Activated naive CD8-positive, alpha-beta T cell treated with anti-CD3 and anti-CD28 coated beads for 36 hours (primary cell): Measurements from ENCODE around the gene CCDC91. TPM values are rescaled to one million over a fixed set of nuclear protein-coding genes. Genes with fewer than 3 reads are reported as not detected.

Source experiments
- DNase-seq: peaks from one replicate; pipeline ENCODE4 v3.0.0; 2021
- H3K27ac Mint-ChIP-seq: one replicate; pipeline ENCODE4 v1.8.0; 2022; ENCODE audit warnings: mild to moderate bottlenecking, moderate library complexity, mixed read lengths
- H3K27me3 Mint-ChIP-seq: one replicate; pipeline ENCODE4 v1.8.0; 2022; ENCODE audit warnings: mild to moderate bottlenecking, mixed read lengths
- H3K36me3 Mint-ChIP-seq: one replicate; pipeline ENCODE4 v1.8.0; 2021; ENCODE audit warnings: mild to moderate bottlenecking, mixed read lengths
- H3K4me1 Mint-ChIP-seq: one replicate; pipeline ENCODE4 v1.8.0; 2021; ENCODE audit warnings: mixed read lengths
- H3K4me3 Mint-ChIP-seq: one replicate; pipeline ENCODE4 v1.8.0; 2022; ENCODE audit warnings: mild to moderate bottlenecking, moderate library complexity, mixed read lengths
- H3K9me3 Mint-ChIP-seq: one replicate; pipeline ENCODE4 v1.8.0; 2022; ENCODE audit warnings: mixed read lengths
- total RNA-seq, 2 experiments: library from RNA; stranded (reverse); gene quantifications; one replicate each; pipeline ENCODE4 v1.2.3, GENCODE V29; 2021

CCDC91 gene
- total RNA-seq, 2 experiments from 2014 or later = 18.7 to 24.1 TPM

DNA sequence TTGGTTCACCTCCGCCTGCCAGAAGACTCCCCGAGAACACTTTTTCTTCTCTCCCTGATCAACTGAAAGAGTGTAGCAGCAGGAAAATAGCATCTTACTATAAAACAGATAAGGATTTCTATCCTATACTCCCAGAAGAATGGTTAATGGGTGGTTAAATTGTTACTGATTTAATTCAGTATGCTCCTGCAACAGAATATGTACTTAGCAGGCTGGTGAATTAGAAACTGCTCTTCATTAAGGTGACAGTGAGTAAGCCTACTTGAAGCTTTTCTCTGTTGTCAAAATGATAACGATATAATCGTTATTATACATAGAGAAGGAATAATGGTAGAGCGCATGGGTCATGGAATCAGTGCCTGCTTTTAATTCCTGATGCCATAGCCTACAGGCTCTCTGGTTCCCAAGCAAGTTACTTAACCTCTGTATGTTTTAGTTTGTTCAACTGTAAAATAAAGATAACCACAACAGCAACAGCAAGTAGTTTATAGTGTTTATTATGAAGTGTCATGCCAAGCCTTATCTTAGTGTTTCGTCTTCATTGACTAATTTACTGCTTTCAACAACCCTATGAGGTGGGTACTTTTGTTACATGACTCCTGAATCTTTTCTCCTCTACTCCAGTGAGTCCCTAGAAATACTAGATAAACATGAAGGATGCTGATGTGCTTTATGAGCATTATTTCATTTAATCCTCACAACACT is 392.6 kb downstream of the CCDC91 start:
- peaks cover 5% of the 10 kb centered on the region for H3K9me3 Mint-ChIP-seq
- H3K27ac Mint-ChIP-seq = no peak overlapping the region
- H3K27me3 Mint-ChIP-seq = no peaks in the 10 kb centered on the region
- DNase-seq = no peak
- no peak overlapping the region for H3K4me3 Mint-ChIP-seq
- peaks cover 5% of the 10 kb centered on the region for H3K36me3 Mint-ChIP-seq
- peaks cover 2% of the 10 kb centered on the region for H3K4me1 Mint-ChIP-seq

DNA sequence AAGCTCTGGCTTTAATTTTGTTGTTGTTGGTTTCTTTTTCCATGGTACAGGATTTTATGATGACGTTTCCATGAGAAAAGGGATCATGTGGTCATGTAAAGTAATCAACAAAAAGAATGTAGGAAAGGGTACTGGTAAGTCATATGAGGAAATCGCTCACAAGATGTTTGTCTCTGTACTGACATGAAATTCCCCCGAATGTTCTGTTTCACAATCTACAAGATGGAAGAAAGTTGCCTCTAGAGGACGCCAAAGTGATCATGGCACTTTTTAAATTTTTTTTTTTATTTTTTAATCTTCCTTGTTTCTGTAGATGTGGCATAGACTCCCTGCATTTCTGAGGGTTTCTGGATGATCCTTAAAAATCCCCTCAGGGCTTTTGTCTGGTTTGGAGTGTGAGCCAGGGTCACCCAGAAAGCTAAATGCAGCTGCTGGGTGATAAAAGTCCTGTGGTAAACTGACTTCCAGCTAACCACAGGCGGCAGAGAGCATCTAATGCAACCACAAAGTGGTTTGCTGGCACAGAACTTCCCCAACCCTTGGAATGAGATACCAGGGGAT is 393.5 kb downstream of the CCDC91 start:
- H3K27ac Mint-ChIP-seq = no peak overlapping the region
- no peak overlapping the region for H3K4me3 Mint-ChIP-seq
- H3K4me1 Mint-ChIP-seq = peaks cover 2% of the 10 kb centered on the region
- peaks cover 5% of the 10 kb centered on the region for H3K36me3 Mint-ChIP-seq
- H3K9me3 Mint-ChIP-seq = peaks cover 5% of the 10 kb centered on the region
- H3K27me3 Mint-ChIP-seq = no peaks in the 10 kb centered on the region
- DNase-seq = no peak

- Mint-ChIP-seq H3K27ac (no peak overlapping the region), H3K9me3 (peaks cover 5% of the 10 kb centered on the region), H3K4me1 (peaks cover 2% of the 10 kb centered on the region), H3K36me3 (peaks cover 5% of the 10 kb centered on the region), H3K27me3 (no peaks in the 10 kb centered on the region), H3K4me3 (no peak overlapping the region)
- DNase-seq = no peak
Measured at GRCh38 chr12:28585146-28585545, 394.9 kb downstream of the CCDC91 start.

DNA sequence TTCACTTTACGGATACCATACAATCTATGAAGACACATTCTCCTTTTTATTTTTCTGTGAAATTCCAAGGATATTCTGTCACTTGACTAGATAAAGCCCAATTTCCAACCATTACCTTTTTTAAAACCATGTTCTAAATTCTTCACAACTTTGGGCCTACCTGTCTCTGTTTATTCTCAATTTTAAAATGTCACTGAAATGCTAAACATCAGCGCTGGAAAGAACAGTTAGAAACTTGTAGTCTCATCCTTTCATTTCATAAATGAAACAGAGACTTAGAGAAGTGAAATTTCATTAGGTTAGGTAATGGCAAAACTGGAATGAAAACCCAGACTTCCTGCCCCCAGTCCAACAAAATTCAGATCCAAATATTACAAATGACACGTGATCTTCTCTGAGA is 396.2 kb downstream of the CCDC91 start:
- H3K27me3 Mint-ChIP-seq = no peaks in the 10 kb centered on the region
- H3K4me1 Mint-ChIP-seq = peaks cover 2% of the 10 kb centered on the region
- no peak overlapping the region for H3K27ac Mint-ChIP-seq
- H3K36me3 Mint-ChIP-seq = no peaks in the 10 kb centered on the region
- H3K9me3 Mint-ChIP-seq = no peaks in the 10 kb centered on the region
- H3K4me3 Mint-ChIP-seq = no peak overlapping the region
- no peak for DNase-seq

GRCh38 chr12:28591831-28592230 is 401.6 kb downstream of the CCDC91 start:
- no peak overlapping the region for H3K4me3 Mint-ChIP-seq
- peaks cover 3% of the 10 kb centered on the region for H3K27me3 Mint-ChIP-seq
- no peaks in the 10 kb centered on the region for H3K36me3 Mint-ChIP-seq
- peaks cover 13% of the 10 kb centered on the region for H3K9me3 Mint-ChIP-seq
- no peak overlapping the region for H3K27ac Mint-ChIP-seq
- no peaks in the 10 kb centered on the region for H3K4me1 Mint-ChIP-seq
- no peak for DNase-seq

Other genes with a start within 250 kb of the CCDC91 start
- gene PTHLH, start 217.7 kb upstream of the CCDC91 start, total RNA-seq = not detected